K562 (cell line): ENCODE results near the gene OR51F1. TPM values are rescaled to one million over a fixed set of nuclear protein-coding genes. Genes with fewer than 3 reads are reported as not detected.

Source experiments
- NR4A1 ChIP-seq, 2 experiments: fragments of 250-450 bp in 1 of 2; fragments of 450-650 bp in 1 of 2; sonication (Bioruptor Pico) in 1 of 2; IDR thresholded peaks; 2 replicates each; pipeline versions ENCODE4 v1.4.0 to v1.6.1; 2016 to 2020; ENCODE audit warnings: mild to moderate bottlenecking in 2 of 2, missing compliant biosample characterization in 1 of 2, missing genetic modification characterization in 1 of 2, moderate library complexity in 1 of 2
- SMARCB1 ChIP-seq: IDR thresholded peaks from 2 replicates; pipeline ENCODE4 v1.6.1; 2011; ENCODE audit warnings: improper control_type of control experiment, low read depth; ENCODE audit not compliant: insufficient read length
- ZNF253 ChIP-seq: fragments of 250-450 bp; sonication (Bioruptor Pico); conservative IDR thresholded peaks from 2 replicates; pipeline ENCODE4 v1.6.1; 2021; ENCODE audit warnings: mild to moderate bottlenecking
- ZNF561 ChIP-seq: fragments of 450-650 bp; formaldehyde crosslinking; conservative IDR thresholded peaks from 2 replicates; pipeline ENCODE4 v1.4.0; 2020; ENCODE audit warnings: mild to moderate bottlenecking, moderate library complexity
- ZNF57 ChIP-seq: fragments of 450-650 bp; formaldehyde crosslinking; IDR thresholded peaks from 2 replicates; pipeline ENCODE4 v1.4.0; 2020; ENCODE audit warnings: mild to moderate bottlenecking, moderate library complexity
- polyA plus RNA-seq, 8 experiments: library from polyadenylated mRNA; depleted of rRNA in 4 of 8; stranded (reverse) in 5 of 8; unstranded in 3 of 8; fragments of >200 nt; fragmentation: Nextera tagmentation in 2 of 8; fragmentation: Illumina TruSeq in 1 of 8; extraction: Ambion mirVana in 2 of 8; extraction: Trizol in 1 of 8; gene quantifications; 2 replicates each; pipeline versions ENCODE4 v1.2.1 to v1.2.3, GENCODE V29; 2011 to 2014; ENCODE audit warnings: inconsistent platforms in 1 of 8, missing spikeins in 1 of 8
- total RNA-seq, 7 experiments: library from RNA; depleted of rRNA in 6 of 7; stranded (reverse); fragments of >200 nt in 6 of 7; fragmentation: Illumina TruSeq in 2 of 7; extraction: Trizol in 2 of 7; gene quantifications; 2 replicates each; pipeline versions ENCODE4 v1.2.1 to v1.2.3, GENCODE V29; 2011 to 2021; ENCODE audit warnings: low replicate concordance in 1 of 7
- TF ChIP-seq, protein P1 (sequence below): fragments of 450-650 bp; IDR thresholded peaks from 2 replicates; pipeline ENCODE4 v1.6.1; 2016; ENCODE audit warnings: borderline replicate concordance
- TF ChIP-seq, protein P2 (sequence below), 2 experiments: fragments of 450-650 bp; formaldehyde crosslinking in 1 of 2; IDR thresholded peaks; 2 replicates each; pipeline versions ENCODE4 v1.4.0 to v1.6.1; 2014 to 2020; ENCODE audit warnings: mild to moderate bottlenecking in 2 of 2, borderline replicate concordance in 1 of 2, low read depth in 1 of 2
- TF ChIP-seq, protein P3 (sequence below): sonication (generic); formaldehyde crosslinking; IDR thresholded peaks from 2 replicates; pipeline ENCODE4 v1.8.0; 2022; ENCODE audit warnings: missing genetic modification reagents, mild to moderate bottlenecking, borderline replicate concordance
- TF ChIP-seq, protein P4 (sequence below), 2 experiments: fragments of 150-350 bp in 1 of 2; IDR thresholded peaks; 2 replicates each; pipeline ENCODE4 v1.6.1; 2012 to 2016; ENCODE audit warnings: low read depth in 2 of 2, low read length in 2 of 2, mild to moderate bottlenecking in 1 of 2, moderate library complexity in 1 of 2

Gene OR51F1
- total and polyA plus RNA-seq, 9 of the 15 experiments (the other 6 are each of a cell fraction or from before 2014, with no cell fraction given) = not detected

DNA sequence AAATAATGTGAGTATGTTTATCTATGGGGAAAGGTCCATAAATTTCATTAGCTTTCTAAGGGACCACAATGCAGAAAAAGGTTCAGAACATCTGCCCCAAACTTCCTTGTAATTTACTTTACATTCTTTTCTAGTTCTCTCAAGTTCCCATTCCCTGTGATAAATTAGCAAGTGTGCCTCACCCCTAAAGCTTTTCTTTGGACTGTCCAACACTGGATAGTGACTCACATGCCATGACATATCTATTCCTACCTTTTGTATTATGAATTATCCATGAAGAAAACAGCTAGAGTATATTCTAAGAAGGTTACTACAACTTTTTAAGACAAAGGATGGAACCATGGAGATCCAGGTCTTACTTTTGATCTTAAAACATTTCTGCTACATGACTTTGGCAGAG is 1.6 kb downstream of the OR51F1 start (continued):
- TF ChIP-seq NR4A1 (CRISPR knock-in tag; IDR thresholded peaks at IDR 0.05) = no peak
- TF ChIP-seq NR4A1 (tag; IDR thresholded peaks at IDR 0.05) = no peak
- TF ChIP-seq ZNF561 (CRISPR knock-in tag) = no peak
- TF ChIP-seq ZNF57 = no peak
- no peak for TF ChIP-seq SMARCB1
- TF ChIP-seq, protein P1, sequence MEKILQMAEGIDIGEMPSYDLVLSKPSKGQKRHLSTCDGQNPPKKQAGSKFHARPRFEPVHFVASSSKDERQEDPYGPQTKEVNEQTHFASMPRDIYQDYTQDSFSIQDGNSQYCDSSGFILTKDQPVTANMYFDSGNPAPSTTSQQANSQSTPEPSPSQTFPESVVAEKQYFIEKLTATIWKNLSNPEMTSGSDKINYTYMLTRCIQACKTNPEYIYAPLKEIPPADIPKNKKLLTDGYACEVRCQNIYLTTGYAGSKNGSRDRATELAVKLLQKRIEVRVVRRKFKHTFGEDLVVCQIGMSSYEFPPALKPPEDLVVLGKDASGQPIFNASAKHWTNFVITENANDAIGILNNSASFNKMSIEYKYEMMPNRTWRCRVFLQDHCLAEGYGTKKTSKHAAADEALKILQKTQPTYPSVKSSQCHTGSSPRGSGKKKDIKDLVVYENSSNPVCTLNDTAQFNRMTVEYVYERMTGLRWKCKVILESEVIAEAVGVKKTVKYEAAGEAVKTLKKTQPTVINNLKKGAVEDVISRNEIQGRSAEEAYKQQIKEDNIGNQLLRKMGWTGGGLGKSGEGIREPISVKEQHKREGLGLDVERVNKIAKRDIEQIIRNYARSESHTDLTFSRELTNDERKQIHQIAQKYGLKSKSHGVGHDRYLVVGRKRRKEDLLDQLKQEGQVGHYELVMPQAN = no peak
- TF ChIP-seq, protein P2, sequence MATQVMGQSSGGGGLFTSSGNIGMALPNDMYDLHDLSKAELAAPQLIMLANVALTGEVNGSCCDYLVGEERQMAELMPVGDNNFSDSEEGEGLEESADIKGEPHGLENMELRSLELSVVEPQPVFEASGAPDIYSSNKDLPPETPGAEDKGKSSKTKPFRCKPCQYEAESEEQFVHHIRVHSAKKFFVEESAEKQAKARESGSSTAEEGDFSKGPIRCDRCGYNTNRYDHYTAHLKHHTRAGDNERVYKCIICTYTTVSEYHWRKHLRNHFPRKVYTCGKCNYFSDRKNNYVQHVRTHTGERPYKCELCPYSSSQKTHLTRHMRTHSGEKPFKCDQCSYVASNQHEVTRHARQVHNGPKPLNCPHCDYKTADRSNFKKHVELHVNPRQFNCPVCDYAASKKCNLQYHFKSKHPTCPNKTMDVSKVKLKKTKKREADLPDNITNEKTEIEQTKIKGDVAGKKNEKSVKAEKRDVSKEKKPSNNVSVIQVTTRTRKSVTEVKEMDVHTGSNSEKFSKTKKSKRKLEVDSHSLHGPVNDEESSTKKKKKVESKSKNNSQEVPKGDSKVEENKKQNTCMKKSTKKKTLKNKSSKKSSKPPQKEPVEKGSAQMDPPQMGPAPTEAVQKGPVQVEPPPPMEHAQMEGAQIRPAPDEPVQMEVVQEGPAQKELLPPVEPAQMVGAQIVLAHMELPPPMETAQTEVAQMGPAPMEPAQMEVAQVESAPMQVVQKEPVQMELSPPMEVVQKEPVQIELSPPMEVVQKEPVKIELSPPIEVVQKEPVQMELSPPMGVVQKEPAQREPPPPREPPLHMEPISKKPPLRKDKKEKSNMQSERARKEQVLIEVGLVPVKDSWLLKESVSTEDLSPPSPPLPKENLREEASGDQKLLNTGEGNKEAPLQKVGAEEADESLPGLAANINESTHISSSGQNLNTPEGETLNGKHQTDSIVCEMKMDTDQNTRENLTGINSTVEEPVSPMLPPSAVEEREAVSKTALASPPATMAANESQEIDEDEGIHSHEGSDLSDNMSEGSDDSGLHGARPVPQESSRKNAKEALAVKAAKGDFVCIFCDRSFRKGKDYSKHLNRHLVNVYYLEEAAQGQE (IDR thresholded peaks at IDR 0.05; ENCODE audit: borderline replicate concordance) = no peak
- TF ChIP-seq, protein P2 (CRISPR knock-in tag; IDR thresholded peaks at IDR 0.05; ENCODE audit: low read depth) = no peak
- TF ChIP-seq, protein P3, sequence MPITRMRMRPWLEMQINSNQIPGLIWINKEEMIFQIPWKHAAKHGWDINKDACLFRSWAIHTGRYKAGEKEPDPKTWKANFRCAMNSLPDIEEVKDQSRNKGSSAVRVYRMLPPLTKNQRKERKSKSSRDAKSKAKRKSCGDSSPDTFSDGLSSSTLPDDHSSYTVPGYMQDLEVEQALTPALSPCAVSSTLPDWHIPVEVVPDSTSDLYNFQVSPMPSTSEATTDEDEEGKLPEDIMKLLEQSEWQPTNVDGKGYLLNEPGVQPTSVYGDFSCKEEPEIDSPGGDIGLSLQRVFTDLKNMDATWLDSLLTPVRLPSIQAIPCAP = no peak
- TF ChIP-seq, protein P4, sequence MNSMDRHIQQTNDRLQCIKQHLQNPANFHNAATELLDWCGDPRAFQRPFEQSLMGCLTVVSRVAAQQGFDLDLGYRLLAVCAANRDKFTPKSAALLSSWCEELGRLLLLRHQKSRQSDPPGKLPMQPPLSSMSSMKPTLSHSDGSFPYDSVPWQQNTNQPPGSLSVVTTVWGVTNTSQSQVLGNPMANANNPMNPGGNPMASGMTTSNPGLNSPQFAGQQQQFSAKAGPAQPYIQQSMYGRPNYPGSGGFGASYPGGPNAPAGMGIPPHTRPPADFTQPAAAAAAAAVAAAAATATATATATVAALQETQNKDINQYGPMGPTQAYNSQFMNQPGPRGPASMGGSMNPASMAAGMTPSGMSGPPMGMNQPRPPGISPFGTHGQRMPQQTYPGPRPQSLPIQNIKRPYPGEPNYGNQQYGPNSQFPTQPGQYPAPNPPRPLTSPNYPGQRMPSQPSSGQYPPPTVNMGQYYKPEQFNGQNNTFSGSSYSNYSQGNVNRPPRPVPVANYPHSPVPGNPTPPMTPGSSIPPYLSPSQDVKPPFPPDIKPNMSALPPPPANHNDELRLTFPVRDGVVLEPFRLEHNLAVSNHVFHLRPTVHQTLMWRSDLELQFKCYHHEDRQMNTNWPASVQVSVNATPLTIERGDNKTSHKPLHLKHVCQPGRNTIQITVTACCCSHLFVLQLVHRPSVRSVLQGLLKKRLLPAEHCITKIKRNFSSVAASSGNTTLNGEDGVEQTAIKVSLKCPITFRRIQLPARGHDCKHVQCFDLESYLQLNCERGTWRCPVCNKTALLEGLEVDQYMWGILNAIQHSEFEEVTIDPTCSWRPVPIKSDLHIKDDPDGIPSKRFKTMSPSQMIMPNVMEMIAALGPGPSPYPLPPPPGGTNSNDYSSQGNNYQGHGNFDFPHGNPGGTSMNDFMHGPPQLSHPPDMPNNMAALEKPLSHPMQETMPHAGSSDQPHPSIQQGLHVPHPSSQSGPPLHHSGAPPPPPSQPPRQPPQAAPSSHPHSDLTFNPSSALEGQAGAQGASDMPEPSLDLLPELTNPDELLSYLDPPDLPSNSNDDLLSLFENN (IDR thresholded peaks at IDR 0.05; ENCODE audit: low read depth in 2 of 2, low read length in 2 of 2) = no peak
- TF ChIP-seq ZNF253 (CRISPR knock-in tag) = no peak
